ENCODE results near the gene NUP37.

DNA sequence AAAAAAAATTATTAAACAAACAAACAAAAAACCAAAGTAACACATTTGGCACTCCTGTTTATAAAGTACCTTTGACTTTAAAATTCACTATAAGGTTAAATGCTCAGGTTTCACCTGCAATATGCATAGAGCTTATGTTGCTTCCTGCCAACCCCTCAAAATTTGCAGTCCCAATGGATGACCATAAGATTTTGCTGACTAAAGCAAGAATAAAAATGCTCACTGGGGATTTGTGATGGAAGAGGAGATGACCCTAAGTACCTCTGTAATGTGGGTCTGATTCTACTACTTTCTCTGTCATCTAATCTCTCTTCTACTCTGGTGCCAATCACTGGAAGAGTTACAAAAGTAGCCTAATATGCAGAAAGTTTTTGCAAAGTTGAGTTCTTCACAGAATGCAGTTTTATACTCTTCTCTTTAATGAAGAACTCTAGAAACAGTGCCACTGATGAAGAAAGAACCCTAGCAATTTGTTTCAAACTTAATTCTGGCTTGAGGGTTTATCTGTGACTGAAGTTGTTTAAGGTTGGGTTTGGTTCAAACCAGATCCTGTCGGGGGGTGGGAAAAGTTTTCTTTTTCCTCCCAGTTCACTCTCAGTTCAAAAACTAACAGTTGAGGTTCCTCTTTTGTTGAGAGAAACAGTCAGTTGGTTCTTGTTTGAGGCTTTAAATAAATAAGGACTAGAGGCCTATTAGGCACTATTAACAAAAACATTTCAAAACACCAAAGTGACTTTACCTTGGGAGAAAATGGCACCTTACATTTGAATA is 69.1 kb downstream of the NUP37 start:
- TF ChIP-seq, protein P1, sequence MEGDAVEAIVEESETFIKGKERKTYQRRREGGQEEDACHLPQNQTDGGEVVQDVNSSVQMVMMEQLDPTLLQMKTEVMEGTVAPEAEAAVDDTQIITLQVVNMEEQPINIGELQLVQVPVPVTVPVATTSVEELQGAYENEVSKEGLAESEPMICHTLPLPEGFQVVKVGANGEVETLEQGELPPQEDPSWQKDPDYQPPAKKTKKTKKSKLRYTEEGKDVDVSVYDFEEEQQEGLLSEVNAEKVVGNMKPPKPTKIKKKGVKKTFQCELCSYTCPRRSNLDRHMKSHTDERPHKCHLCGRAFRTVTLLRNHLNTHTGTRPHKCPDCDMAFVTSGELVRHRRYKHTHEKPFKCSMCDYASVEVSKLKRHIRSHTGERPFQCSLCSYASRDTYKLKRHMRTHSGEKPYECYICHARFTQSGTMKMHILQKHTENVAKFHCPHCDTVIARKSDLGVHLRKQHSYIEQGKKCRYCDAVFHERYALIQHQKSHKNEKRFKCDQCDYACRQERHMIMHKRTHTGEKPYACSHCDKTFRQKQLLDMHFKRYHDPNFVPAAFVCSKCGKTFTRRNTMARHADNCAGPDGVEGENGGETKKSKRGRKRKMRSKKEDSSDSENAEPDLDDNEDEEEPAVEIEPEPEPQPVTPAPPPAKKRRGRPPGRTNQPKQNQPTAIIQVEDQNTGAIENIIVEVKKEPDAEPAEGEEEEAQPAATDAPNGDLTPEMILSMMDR (IDR thresholded peaks at IDR 0.05; ENCODE audit: low read depth, low read length) = no peak
- TF ChIP-seq EZH2phosphoT487 (IDR thresholded peaks at IDR 0.05; ENCODE audit: low read depth) = no peak
